MM.1S (cell line): ENCODE measurements around the gene DHX32.

Source experiments
- CTCF ChIP-seq: fragments of 300-600 bp; sonication (generic); IDR thresholded peaks from 2 replicates; pipeline ENCODE4 v1.5.1; 2016; ENCODE audit warnings: antibody characterized with exemption, low read length, mixed read lengths
- EZH2 ChIP-seq: fragments of 300-600 bp; sonication (generic); optimal IDR thresholded peaks from 2 replicates; pipeline ENCODE3; 2017; ENCODE audit warnings: low read depth, mild to moderate bottlenecking, antibody characterized with exemption, low read length, mixed read lengths

GRCh38 chr10:125848857-125849256 lies 32.2 kb downstream of the DHX32 start:
- no peak for TF ChIP-seq CTCF
- no peak for TF ChIP-seq EZH2
